HG02759 (cell line): ENCODE results near the gene NFAM1.

Source experiments
- ATAC-seq: cut with Tn5 transposase; IDR thresholded peaks from one replicate; pipeline ENCODE4 v1.9.1; 2021; ENCODE audit warnings: mild to moderate bottlenecking, moderate library complexity; ENCODE audit not compliant: unreplicated experiment

NFAM1 gene

DNA sequence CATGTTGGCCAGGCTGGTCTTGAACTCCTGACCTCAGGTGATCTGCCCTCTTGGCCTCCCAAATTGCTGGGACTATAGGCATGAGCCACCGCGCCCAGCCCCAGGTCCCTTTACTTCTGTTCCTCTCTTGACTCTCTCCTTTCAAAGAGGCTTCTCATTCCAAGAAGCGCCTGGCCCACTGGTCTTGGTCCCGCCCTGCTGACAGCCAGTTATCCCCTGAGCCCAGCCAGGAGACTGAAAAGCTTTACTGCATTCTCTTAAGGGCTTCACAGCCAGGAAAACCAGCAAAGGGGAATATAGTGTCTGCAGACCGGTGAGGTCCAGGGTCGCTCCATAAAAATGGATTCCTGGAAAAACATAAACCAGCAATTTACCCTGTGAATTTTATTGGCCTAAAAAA is 68.3 kb downstream of the NFAM1 start:
- ATAC-seq = no peak

DNA sequence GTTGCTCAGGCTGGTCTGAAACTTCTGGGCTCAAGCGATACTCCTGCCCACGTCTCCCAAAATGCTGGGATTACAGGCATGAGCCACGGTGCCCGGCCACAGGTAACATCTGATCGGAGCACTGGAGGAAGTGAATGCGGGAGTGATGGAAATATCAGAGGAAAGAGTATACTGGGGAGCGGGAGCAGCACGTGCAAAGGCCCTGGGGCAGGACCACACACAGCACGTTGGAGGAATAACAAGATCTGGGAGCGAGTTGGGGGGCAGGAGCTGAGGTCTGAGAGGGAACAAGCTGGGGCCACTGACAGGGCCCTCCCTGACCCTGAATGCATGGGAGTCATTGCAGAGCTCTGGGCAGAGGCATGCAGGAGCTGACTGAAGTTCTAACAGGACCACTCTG is 70.7 kb downstream of the NFAM1 start:
- no peak for ATAC-seq

DNA sequence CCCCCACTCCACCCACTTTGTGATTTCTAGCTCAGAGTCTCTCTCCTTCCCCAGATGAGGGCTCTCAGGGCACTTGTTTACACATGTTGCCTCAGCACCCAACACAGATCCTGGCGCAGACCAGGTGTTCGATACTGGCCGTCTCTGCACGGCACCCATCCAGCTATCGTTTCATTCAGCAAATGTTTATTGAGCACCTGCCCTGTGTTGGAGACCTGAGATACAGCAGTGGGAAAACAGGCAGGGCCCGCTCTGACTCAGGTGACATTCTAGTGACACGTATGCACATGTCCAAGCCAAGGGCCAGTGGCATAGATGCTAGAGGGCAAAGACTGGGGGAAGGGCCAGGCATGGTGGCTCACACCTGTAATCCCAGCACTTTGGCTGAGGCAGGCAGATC is 71.9 kb downstream of the NFAM1 start:
- no peak for ATAC-seq

DNA sequence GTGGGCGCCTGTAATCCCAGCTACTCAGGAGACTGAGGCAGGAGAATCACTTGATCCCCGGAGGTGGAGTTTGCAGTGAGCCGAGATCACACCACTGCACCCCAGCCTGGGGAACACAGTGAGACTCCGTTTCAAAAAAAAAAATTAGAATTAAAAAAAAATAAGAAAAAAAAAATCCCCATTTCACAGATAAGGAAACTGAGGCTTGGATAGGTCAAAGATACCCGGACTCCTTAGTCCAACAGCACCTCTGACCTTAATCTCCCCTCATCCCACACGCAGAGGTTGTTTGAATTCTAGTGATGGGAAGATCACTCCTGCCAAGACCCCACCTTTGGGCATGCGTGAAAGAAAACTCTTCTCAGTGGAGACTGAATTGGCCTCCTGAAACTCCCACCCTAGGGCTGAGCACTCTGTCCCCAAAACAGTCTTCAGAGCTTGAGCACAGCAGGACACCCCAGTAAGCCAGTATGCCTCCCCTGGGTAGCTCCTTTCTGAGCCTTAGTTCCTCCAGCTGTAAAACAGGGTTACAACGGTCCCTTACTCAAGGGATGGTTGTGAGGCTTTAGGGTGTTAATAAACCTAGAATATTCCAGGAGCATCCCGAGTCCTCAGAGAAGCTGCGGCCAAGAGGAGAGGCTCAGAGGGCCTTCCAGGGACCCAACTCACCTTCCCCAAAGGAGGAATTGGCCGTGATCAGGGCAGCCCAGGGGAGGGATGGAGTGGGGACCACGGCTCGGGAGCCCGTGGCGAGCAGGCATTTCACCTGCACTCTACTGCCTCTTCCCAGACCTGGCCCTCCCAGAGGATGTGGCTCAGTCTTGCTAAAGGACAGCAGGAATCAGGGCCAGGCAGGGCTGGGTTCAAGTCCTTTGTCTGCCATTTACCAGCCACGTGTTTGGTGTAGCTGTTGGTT is 73.3 kb downstream of the NFAM1 start:
- no peak for ATAC-seq

DNA sequence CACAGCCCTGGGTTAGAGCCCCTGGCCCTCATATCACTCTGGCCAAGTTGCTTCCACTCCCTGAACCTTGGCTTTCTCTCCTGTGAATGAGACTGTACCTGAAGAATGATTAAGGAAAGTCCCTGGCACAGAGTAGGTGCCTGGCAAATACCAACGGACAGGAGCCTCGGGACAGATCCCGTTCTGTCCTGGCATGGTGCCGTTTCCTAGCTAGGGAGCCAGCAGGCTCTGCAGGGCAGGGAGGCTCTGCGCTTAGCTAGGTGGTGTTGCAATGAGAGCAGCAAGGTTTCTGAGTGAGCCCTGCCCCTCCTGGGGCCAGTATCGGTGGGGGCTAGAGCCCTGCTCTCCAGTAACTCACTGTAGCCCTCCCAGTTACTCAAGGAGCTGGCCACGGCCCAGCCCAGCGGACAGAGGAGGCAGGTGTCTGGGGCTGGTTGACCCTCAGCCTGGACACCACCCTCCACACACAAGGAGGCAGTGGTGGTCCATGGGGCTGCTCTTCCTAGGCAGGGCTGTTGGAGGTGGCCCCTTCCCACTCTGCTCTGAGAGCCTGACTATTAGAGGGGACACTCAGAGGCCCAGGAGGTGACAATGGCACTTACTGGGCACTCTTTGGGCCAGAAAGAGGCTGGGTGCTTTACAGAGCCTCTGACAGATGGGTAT is 74.4 kb downstream of the NFAM1 start:
- ATAC-seq = no peak

DNA sequence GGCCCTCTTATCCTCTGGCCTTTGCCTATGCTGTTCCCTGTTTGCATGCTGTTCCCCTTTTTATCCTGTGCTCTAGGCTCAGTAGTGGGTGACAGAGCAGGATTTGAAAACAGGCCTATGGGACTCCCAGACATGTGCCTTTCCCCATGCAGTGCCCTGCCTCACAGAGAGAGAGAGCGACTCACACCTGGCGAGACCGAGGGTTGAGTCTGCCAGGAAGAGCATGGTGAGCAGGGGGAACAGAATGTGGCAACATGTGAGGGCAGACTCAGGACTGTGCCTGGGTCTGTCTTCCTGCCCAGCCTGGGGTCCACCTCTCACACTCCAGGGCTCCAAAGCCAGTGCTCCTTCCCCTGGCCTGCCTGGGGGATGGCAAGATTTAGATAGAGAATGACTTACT is 75.0 kb downstream of the NFAM1 start:
- no peak for ATAC-seq

DNA sequence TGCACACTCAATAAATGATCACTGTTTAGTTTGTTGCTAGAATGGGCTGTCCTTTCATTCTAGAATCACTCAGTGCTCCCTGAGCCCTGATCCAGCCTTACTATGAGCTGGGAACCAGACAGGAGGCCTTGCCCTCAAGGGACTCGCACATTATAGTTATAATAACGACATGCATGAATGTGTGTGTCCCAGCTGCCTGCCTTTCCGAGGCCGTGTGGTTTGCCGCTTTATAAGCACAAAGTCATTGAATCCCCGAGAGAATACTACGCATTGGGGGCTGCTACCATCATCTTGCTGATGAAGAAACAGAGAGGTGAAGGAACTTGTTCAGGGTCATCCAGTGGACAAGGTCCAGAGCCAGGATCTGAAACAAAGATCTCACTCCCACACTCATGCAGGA is 75.7 kb downstream of the NFAM1 start:
- ATAC-seq = no peak

DNA sequence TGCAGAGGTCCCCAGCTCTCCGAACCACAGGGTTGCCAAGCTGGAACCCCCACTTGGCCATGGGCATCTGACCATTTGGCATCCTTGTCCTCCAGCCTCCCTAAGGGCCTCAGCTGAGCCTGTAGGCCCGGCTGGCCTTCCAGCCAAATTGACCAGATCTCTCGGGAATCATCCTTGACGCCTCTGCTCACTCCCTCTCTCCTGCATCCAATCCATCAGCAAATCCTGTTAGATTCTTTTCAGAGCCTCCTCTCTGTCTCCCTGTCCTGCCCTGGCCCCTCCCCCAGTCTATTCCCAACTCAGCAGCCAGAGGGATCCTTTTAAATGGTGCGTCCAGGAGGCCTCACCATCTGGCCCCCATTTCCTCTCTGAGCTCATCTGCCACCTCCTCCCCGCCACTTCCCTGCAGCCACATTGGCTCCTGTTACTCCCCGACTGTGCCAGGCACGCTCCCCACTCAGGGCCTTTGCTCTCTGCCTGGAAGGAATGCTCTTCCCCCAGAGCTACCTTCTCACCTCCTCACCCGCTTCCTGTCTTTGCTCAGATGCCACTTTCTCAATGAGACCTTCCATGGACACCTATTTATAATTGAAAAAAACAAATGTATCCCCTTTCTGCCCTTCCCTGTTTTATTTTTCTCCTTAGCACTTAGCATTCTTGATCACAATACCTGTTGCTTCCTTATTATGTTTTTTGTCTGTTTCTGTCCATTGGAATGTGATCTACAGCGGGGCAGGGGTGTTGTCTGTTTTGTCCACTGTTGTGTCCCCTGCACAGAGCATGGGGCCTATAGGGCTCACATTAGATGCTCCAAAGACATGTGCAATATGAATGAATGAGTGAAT is 78.1 kb downstream of the NFAM1 start:
- no peak for ATAC-seq

DNA sequence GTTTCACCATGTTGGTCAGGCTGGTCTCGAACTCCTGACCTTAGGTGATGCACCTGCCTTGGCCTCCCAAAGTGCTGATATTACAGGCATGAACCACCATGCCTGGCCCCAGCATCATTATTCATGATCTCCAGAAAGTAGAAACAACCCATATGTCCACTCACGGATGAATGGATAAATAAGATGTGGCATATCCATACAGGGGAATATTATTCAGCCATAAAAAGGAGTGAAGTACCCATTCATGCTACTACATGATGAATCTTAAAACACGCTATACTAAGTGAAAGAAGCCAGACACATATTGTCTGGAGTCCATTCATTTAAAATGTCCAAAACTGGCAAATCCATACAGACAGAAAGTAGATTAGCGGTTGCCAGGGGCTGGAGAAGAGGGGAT is 81.8 kb downstream of the NFAM1 start:
- ATAC-seq = no peak

DNA sequence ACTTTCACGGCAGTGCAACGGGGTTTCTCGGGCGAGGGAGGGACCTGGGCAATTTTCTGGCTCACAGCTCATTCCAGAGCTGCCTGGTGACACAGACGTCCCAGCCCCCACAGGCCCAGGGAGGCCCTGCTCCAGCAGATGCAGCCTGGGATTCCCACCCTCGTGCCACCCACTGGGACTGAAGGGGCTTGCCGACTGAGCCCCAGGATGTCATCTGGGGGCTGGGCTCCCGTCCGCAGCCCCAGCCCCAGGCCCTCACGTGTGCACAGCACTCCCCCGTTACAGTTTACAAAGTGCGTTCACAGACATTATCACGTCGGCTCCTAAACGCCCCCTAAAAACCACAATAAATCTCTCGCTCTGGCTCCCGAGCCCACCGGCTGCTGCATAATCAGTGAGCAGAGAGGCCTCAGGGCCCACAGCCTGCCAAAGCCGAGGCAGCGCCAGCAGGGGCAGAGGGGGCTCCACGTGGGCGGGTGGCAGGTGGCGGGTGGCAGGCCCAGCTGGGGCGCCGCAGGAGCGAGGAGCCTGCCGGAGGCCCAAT is 84.8 kb downstream of the NFAM1 start:
- no peak for ATAC-seq

DNA sequence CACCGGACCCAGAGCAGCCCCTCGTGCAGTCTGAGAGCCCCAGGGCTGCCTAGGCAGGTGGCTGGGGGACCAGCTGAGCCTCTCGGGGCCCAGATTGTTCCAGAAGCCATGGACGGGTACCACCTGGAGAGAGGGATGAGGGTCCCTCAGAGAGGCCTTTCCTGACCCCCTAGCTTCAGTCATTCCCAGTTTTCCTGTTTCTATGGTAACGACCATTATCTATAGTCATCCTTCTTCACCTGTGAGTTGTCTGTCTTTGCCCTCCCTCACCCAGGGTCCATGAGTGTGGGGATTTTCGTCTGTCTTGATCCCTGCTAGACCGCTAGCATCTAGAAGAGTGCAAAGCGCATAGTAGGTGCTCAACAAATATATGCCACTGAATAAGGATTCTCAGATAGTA is 85.5 kb downstream of the NFAM1 start:
- ATAC-seq = no peak

DNA sequence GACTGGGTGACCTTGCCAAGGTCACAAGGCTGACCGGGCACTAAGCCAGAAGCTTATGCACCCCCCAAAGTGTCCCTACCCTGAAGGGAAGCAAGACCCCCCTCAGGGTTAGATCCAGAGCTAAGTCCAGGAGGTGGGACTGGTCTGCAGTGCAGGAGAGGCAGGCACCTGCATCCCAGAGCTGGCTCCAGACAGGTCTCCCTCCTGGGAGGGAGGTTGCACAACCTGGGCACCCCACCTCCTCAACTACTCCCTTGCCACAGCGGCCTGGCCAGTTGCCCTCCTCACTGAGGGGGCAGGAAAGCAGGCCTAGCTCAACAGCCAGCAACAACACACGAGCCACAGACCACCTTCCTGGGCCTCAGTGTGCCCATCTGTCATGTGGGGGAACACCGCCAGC is 86.7 kb downstream of the NFAM1 start:
- ATAC-seq = no peak

DNA sequence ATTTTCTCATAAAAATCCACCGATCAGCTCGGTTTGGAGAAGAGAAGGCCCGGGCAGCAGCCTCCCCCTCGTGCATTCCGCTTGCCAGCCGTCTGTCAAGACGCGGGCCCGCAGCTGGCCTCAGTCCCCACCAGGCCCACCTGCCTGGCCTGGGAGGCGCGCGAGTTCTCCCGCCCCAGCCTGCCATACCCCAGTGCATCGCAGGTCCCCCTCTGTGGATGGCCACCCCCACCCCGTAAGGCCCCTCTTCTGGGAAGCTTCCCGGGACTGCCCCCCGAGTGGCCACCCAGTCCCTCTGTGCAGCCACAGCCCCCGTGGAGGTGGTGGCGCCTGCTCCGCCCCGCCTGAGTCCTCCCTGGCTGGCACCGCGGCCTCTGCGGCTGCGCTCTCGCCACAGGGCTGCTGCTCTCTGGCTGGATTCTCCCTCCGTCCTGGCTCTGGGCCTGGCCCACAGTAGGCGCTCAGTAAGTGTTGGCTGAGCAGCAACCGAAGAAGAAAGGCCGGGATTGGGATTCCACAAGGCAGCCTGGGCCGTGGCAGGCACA is 87.8 kb downstream of the NFAM1 start:
- no peak for ATAC-seq

DNA sequence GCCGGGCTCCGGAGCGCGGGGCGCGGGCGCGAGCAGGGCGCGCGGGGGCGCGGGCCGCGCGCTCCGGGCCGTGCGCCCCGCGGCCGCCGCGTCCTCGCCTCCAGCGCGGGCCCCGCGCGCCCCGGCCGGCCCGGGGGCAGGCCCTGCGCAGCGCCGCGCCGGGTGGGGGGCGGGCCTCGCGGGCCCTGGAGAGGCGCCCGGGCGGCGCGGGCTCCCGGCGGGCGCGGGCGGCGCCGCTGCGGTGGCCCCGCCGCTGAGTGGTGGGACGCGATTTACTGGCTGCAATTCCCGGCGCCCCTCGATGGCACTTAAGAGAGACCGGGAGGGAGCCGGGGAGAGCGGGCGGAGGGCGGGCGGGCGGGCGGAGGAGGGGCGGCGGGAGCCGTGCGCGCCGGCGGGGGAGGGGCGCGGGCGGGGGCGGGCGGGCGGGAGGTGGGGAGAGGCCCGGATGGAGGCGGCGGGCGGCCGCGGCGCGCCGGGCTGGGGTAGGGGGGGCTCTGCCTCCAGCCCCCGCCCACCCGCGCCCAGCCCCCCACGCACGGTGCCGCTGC is 88.6 kb downstream of the NFAM1 start:
- no peak for ATAC-seq

DNA sequence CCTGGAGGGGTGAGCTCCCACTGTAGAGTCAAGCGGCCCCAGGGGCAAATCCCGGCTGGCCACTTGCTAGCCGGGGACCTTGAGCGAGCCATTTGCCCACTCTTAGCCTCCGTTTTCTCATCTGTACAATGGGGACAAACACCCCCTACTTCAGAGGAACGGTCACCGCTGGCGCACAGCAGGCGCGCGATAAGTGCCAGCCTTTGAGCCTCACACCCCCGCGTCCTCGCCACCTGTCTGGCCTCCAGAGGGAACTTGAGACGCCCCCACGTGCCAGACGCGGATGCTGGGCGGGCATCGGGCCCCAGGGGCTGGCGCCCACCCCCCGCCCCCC is 89.1 kb downstream of the NFAM1 start:
- no peak for ATAC-seq

DNA sequence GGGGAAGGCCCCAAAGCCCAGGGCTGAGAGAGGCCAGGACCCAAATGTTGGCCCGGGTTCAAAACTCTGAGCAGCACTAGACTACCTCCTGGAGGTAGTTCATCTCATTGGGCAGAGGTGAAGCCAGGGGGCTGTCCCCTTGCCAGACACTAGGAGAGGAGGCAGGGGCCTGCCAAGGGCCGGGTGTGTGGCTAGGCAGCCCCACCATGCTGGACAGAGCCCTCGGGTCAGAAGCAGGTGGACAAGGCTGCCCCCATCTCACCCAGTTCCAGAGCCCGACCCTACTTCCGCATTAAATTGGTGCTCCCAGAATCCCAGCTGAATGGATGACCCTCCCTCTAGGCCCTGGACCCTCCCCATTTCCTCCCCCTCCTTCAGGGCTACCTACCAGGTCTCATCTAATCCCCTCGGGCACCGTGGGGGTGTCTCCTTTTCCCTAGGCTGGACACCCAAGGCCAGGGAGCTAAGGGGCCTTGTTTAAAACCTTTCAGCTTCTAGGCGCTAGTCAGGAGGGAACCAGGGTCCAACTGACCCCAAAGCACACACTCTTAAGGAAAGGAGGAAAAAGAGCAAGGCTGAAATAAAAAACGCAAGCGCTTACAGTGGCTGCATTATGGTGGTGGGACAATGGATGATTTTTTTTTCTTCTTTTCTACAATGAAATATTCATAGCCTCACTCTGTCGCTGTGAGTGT is 89.6 kb downstream of the NFAM1 start:
- ATAC-seq = no peak

DNA sequence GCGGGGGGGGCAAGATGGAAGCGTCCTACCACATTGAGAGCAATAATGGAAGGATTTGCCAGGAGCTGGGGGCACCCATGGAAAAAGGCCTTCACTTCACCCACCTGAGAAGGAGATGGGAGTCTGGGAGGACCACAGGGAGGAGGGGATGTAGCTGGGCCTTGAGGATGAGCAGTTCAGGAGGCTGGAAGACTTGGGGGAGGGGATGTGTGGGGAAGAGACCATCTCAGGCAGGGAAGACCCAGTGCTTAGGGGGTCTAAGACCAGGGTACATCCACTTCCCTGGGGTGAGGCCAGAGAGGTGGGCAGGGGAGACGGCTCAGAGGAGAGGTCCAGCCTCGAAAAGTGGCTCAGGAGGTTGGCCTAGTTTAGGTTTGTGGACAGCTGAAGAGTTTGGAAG is 90.4 kb downstream of the NFAM1 start:
- ATAC-seq = no peak

DNA sequence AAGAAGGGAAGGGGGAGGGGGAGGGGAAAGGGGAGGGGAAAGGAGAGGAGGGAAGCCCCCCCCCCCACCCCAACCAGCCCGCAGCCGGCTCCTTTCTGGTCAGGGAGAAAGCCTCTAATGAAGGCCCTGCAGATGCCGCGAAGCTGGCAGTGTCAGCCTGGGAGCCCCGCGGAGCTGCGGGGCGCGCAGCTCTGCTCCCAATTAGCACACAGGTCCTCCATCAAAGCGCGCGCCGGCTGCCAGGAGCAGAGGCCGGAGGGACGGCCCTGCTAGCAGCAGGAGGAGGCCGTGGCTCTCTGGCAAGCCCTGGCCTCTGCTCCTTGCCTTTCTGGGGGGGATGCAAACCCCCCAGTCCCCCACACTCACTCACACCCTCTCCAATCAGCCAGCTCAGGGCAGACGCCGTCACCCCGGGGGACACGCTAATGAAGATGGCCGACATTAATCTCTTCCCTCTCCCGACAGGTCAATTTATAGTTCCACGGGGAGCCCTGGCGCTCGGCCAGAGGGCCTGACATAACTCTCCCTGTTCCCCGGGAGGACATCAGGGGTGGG is 91.3 kb downstream of the NFAM1 start:
- no peak for ATAC-seq

DNA sequence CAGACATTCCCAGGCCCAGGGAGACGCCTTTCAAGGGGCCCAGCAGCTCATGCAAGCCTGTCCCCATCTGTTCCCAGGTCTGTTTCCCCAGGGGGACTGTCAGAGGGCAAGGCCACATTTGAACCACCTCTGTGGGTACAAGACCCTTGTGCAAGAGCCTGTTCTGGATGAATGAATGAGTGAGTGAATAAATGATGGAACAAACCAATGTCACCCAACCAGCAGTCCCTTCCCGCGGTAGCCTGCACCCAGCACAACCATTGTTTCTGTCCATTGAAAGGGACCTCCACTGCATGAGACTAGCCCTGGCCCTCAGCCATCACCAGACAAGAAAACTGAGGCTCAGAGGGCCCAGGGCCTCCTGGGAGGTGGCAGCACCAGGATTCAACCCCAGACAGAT is 92.1 kb downstream of the NFAM1 start:
- ATAC-seq = no peak

DNA sequence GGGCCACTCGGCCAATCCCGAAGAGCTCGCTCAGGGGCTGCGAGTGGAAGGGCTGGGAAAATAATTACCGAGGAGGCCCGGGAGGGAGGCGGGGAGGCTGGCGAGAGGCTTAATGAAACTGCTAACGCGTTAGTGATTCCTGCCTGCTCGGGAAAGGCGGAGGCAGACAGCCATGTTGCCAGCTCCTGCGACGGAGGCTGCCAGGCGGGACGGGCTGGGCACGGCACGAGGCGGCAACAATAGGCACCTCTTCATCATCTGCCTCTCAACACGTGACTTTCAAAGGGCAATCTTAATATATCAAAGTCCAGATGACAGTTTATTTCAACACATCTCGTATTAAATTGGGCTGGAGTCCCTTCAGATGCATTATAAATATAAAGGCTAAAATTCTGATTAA is 93.7 kb downstream of the NFAM1 start:
- no peak for ATAC-seq
